GM18517 (cell line): ENCODE measurements around the gene GOLGA3.
"Not testable (repeated sequence)": the region's sequence is repeated elsewhere in the genome, so short reads cannot be mapped to it uniquely, and the experiment has no call there.

Source experiments
- ATAC-seq: cut with Tn5 transposase; IDR thresholded peaks from one replicate; pipeline ENCODE4 v1.9.1; 2021; ENCODE audit warnings: mild to moderate bottlenecking, moderate library complexity; ENCODE audit not compliant: unreplicated experiment

The GOLGA3 gene

DNA sequence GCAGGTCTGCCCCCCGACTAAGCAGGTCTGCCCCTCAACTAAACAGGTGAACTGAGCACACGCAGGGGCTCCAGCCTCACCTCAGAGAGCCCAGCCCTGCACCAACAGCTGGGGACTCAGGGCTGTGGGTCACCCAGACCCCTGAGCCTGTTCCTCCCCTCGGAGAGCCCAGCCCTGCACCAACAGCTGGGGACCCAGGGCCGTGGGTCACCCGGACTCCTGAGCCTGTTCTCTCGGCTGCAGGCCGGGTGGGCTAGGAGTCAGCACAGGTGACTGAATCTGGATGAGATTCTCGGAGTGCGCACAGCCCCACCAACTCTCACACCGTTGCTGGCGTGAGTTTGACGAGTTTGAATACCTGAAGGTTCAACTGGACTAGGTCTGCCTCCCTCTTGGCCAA lies 46.7 kb downstream of the GOLGA3 start:
- no peak for ATAC-seq

DNA sequence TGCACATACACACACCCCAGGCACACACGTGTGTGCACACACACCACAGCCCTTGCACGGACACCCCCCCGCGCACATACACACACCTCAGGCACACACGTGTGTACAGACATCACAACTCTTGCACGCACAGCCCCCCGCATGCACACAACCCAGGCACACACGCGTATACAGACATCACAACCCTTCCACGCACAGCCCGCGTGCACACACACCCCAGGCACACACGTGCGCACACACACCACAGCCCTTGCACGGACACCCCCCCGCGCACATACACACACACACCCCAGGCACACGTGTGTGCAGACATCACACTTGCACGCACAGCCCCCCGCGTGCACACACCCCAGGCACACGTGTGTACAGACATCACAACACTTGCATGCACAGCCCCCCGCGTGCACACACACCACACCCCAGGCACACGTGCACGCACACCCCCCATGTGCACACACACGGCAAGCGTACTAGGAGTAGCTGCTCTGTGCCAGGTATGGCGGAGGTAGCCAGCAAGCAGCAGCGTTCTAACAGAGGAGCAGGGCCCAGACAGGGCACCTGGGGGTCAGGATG lies 48.8 kb downstream of the GOLGA3 start:
- ATAC-seq = no peak

DNA sequence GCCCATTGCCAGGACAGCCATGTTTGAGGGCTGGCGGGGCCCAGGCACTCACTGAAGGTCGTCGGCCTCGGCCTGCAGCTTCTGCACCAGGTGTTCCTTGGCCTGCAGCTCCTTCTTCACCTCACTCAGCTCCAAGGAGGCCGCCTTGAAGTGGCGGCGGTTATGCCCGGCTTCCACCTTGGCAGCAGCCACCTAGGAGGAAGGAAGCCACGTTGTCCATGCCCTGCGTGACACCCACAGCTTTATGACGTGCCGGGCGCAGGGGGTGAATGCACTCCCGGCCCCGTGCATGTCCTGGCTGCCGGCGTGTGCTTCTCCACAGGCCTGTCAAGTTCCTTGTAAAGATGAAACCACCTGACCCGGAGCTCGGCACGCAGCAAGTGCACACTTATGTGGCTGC lies 51.1 kb downstream of the GOLGA3 start:
- ATAC-seq = no peak

DNA sequence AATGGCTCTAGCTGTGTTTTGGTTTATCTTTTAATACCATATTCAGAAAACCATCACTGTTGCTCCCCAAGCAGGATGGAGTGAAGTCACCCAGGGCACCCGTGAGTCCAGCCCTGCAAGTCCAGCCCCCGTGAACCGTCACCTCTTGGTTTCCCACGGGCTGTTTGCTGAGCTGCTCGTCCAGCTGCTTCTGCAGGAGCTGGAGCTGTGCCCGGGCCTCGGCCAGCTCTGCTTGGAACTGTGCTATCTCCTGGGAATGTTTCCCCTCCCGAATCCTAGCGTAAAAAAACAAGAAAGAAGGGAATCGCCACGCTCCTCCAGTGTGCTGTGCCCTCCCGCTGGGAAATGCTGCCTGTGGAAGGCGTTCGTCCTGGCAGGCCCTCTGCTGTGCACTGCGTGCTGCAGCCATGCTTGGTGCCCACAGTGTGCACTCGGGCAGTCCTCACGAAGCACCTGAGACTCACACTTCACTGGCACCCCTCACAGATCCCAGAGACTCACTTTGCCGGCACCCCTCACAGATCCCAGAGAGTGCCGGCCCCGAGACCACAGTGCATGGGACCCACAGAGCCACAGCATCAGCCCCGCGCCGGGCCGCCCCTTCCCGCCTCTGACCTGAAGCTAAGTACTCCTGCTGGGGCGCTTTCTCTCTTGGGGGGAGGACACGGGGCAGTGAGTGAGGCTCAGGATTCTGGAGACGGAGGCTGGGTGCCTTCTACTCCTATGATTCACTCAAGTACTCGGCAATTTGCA lies 51.7 kb downstream of the GOLGA3 start:
- ATAC-seq = no peak

DNA sequence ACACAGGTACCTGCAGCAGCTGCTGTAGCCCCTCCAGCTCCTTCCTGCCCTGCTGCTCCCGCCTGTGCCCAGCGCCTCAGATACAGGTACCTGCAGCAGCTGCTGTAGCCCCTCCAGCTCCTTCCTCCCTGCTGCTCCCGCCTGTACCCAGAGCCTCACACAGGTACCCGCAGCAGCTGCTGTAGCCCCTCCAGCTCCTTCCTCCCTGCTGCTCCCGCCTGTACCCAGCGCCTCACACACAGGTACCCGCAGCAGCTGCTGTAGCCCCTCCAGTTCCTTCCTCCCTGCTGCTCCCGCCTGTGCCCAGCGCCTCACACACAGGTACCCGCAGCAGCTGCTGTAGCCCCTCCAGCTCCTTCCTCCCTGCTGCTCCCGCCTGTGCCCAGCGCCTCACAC lies 52.4 kb downstream of the GOLGA3 start:
- not testable (repeated sequence) for ATAC-seq

DNA sequence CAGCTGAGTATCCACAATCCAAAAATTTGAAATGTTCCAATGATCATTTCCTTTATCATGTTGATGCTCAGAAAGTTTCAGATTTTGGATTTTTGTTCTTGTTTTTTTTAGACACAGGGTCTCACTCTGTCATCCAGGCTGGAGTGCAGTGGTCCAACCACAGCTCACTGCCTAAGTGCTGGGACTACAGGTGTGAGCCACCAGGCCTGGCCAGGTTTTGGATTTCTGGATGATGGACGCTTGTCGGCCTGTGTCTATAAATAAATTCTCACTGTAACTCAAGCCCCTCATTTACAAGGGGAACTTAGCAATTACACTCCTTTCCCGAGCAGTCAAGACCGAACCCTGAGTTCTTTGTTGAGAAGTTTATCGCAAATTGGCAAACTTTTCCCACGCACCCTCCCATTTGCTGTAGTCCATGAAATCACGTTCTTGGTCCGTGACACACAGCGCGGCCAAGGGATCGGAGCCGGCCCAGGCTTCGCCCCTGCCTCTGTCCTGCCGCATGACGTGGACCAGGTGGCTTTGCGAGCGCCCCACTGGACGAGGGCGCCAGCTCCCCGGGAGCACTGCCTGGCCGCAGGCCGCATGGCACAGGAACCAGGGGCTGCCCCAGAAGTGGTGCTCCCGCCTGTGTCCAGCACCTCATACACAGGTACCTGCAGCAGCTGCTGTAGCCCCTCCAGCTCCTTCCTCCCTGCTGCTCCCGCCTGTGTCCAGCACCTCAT lies 53.0 kb downstream of the GOLGA3 start:
- no peak for ATAC-seq

DNA sequence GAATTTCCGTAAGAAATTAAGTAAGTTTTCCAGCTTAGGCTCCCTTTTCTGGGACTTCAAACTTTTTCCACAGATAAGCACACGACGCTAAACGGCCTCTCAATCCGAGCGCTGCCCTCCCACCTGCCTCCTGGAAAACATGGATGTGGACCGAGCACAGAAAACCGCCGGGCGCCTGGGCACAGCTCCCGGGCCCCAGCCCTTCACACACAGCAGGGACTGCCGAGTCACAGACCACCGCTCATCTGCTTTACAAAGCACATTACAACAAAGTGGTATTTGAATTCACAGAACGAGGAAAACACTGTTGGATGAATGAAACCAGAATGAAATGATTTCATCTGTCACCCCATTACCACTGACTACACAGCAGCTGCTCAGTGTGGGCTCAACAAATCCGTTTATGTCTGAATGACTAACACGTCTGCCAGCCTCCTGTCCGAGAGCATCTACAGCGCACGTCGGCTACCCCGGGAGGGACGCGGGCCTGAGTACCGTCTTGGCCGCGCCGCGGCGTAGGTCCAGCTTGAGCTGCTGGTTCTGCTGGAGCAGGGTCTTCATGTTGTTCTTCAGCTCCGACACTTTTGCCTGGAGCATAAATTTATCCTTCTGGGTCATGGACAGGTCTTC lies 53.9 kb downstream of the GOLGA3 start:
- ATAC-seq = no peak

DNA sequence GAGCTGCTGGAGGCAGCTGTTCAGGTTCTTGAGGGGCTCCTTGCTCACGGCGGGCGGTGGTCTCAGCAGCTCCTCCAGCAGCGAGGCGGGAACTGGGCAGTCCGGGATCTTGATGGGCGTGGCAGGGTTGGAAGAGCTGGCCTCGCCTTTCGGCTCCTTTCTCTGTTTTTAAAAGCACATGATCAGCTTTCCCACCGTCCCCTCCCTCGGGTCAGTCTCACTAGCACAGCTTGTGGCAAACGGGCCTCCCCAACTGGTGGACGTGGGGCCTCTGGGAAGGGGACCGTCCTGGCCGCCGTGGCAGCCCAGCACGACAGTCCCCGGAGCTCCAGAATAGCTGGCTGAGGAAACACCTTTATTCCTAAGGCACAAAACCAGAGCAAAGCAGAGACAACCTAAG lies 54.5 kb downstream of the GOLGA3 start:
- no peak for ATAC-seq

DNA sequence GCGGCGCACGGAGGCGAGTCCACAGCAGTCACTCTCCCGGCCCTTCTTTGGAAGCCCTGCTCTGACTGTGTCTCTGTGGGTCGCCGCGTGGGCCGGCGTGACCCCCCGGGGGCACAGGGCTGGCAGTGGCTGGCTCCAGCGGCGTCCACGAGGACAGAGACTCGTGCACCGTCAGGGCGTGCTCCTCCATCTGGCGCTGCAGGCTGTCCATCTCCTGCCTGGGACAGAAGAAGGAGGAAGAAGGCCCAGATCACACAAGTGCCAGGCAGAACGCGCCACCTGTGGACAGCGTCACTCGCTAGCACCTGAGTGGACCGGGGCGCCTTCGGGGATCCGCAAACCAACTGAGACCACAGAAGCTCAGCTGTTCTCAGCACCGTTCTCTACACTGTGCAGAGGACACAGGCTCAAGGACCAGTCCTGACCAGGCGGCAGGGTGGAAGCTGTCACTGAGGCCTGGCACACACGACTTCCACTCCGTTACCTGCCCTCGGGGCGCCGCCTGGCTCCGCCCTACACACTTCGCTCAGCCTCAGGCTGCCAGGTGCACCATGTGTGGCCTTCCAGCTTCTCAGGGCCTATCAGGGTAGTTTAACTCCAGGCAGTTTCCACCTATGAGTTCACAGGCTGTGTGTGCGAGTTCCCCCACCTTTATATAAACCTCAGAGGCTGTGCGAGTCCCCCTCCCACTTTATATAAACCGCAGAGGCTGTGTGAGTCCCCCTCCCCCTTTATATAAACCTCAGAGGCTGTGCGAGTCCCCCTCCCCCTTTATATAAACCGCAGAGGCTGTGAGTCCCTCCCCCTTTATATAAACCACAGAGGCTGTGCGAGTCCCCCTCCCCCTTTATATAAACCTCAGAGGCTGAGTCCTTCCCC lies 55.4 kb downstream of the GOLGA3 start:
- ATAC-seq = no peak

DNA sequence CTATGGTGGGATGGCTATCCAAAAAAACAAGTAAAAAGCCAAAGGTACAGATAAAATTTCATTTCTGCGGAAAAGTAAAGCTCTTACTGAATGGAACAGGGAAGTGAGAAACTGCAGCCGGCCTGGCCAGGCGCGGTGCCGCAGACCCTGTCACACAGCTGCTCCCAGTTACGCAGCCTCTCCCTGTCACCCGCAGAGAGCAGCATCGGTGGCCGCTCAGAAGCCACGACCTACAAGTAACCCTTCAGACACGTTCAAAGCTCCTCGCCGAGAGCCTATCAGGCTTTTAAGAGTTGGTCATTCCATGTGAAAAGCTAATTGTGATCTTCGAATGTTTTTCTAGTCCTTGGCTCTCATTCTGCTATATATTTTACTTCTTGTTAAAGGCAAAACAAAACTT lies 56.1 kb downstream of the GOLGA3 start:
- ATAC-seq = no peak

DNA sequence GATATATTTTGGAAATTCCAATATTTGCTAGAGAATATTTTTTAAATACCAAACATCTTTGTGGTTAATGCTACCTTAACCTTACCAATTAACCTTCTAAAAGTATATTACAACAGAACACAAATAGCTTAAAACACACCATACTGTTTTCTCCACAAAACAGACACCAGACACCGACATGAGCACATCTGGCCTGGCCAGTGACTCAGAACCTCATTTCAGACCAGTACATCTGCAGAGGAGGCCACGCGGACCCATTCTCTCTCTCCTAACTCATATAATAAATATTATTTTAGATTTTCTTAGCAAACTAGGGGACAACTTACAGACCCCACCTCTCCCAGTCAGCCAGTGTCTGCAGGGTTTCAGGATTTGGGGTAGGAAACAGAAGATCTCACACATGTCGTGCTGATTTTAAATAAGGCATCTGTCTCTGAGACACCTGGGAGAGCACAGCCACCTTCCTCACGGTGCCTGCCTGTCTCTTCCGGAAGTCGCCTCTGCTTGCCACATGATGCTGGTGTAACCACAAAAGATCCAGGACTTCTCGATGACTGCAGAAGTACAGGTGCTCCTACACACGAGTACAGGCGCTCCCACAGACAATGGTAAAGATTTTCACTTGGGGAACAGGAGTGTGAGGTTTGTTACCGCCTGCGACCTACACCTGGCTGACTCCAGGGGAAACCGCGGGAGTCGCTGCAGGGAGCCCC lies 57.4 kb downstream of the GOLGA3 start:
- no peak for ATAC-seq

DNA sequence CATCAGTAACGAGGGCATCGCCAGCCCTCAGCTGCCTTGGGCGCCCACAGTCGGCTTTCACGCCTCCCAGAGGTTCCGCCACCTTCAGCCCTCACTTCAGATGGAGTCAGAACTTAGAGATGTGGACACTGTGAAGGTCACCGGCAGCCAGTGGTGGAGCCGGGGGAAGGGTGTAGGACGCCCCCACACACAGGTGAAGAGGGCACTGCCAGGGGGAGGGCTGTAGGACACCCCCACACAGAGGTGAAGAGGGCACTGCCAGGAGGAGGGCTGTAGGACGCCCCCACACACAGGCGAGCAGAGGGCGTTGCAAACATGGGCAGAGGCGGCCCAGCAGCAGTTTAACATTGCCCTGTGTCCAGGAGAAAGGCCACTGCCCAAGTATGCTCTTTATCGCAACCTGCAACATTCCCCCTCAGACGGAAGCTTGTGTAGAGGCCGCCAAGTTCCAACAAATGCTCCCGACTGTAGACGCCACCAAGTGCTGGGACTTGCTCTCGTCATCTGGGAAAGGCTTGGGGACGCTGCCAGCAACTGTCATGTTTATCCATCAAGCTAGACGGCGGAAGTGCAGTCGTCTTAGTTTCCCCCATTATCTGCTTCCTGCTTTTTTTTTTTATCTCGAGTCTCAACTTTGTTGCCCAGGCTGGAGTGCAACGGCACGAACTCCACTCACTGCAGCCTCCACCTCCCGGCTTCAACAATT lies 62.1 kb downstream of the GOLGA3 start:
- no peak for ATAC-seq

DNA sequence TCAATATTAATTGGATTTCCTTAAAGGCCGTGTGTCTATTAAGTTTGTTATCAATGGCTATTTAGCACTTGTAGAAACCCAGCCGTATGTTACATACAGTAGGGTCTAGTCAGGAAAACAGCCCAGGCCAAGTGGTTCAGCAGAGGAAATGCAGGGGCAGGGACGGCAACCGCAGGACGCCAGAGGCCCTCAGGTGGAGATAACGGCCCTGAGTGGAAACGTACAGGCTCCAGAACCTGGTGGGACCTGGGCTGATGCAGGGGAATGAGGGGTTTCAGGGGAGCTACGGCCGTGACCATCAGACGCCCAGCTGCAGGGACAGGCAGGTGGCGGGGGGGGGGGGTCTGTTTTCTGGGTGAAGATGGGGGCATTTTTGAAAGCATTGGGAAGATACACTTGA lies 63.3 kb downstream of the GOLGA3 start:
- no peak for ATAC-seq

DNA sequence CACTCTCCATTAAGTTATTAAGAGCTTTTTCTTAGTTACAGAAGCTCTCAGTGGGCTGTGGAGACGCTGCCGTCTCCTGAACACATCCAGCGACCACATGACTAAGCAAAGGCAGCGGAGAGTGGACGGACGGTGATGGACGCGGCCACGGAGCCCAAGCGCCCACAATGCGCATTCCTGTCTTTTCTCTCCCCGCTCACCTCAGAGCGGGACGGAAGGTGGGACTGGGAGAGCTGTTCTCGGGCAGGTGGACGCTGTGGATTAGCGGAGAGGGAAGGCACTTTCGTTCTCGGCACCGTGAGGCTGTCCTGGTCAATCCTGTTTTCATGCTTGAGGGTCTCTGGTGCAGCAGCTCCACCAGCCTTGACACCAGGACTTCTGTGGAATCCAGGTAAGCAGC lies 64.4 kb downstream of the GOLGA3 start:
- ATAC-seq = no peak

DNA sequence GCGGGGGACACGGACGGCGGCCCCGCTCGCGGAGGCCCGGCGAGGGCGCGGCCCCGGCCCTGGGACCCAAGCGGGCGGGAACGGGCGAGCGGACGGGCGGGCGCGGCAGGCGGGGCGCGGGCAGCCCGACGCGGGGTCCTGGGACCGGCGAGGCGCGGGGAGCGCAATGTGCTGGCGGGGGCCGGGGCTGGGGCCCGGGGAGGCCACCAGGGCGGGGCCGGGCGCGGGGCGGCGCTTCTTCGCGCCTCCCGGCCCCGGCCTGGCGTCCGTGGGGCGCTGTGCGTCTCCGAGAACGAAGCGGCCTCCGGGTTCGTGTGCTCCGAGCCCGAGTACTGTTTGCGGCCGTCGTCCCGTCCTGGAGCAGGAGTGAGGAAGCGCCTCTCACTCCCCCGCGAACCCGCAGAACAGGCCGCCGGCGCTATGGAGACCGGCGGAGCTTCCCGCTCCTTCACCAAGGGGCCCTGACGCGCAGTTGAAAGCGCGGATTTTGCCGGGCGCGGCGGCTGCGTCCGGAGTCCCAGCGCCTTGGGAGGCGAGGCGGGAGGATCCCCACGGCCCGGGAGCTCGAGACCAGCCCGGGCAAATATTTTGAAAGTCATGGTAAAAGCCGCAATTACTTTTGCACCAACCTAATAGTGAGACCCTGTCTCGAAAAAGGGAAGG lies 66.6 kb downstream of the GOLGA3 start:
- ATAC-seq = peak; percentile 46

DNA sequence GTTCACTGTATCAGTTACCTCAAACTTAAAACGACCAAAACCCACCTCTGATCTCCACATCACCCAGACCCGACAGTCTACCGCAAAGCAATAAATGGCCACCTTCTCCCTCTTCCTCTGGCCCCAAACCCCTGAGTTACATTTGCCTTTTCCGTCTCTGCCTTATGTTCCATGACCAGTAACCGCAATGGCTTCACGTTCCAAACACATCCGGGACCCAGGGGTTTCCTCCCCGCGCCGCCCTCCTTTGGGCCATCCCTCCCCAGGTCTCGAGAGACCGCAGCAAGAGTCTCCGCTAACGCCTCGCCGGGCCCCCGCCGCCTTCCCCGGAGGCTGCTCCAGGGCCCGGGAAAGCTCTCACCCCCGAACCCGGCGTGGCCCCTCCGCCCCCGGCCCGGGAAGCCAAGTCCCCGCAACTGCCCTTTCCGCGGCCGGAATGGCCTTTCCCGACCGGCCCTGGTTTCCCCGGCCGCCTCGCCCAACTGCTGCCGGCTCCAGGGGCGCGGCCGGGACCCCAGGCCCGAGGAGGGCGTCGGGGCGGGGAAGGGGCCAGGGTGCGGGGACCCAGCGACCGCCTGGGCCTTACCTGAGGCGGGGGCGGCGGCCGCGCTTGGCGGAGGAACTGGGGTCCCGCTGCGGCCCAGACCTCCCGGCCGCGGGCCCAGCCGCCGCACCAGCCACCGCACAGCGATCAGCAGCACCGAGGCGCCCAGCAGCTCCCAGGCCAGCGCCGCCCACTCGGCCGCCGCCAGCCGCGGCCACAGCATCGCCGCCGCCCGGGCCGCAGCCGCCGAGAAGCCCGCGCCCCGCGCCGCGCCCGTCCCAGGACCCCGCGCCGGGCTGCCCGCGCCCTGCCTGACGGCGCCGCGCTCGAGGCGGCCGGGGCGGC lies 67.4 kb downstream of the GOLGA3 start, which contains the start of gene ANKLE2:
Gene ANKLE2, minus strand, starts transcription at position 801 of the 889 bp plus-strand sequence. Its CDS starts 34 bp downstream, at position 767.
- peak; percentile 35 for ATAC-seq

DNA sequence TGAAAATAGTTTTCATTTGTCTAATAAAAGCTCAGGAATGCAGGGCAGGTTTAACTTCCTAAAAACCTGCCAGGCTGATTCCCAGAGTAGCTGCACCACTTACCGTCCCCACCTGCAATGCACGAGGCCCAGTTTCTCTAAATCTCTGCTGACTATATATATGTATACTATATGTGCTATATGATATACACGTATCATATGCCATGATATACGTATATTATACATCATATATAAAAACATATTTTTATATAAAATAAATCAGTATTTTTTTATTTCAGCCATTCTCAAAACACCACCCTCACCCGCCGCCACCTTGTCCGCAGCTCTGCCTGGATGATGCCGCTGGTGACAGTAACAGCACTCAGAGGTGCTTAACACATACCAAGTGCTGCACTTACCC lies 69.3 kb downstream of the GOLGA3 start:
- no peak for ATAC-seq

DNA sequence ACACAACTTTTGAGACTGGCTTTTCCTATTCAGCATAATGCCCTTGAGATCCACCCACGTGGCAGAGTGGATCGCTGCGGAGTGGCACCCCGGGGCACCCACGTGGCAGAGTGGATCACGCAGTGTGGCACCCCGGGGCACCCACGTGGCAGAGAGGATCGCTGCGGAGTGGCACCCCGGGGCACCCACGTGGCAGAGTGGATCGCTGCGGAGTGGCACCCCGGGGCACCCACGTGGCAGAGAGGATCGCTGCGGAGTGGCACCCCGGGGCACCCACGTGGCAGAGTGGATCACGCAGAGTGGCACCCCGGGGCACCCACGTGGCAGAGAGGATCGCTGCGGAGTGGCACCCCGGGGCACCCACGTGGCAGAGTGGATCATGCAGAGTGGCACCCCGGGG lies 69.8 kb downstream of the GOLGA3 start:
- not testable (repeated sequence) for ATAC-seq
